NCI-H2227 treated with DMSO at 0.1 percent for 48 hours (cell line): ENCODE data around the gene PREPL.

ENCODE experiments used
- DNase-seq: peaks from one replicate; lab custom pipeline; 2025; lab: John Stamatoyannopoulos, UW

The PREPL gene

GRCh38 chr2:44295633-44296359 lies 65.5 kb downstream of the PREPL start:
- no peak for DNase-seq

- no peak for DNase-seq
These were observed 66.2 kb downstream of the PREPL start for GRCh38 chr2:44295113-44295512.

- DNase-seq, result no peak
These were observed 69.7 kb downstream of the PREPL start for GRCh38 chr2:44291281-44292248.

GRCh38 chr2:44290261-44290660 lies 71.0 kb downstream of the PREPL start:
- DNase-seq, result no peak

GRCh38 chr2:44286884-44287638 lies 74.2 kb downstream of the PREPL start:
- DNase-seq, result no peak

GRCh38 chr2:44286119-44286883 lies 75.0 kb downstream of the PREPL start:
- DNase-seq, result no peak

- no peak for DNase-seq
These were observed 76.1 kb downstream of the PREPL start for GRCh38 chr2:44285174-44285573.

- DNase-seq, result no peak
These were observed 78.1 kb downstream of the PREPL start for GRCh38 chr2:44283116-44283666.

- no peak for DNase-seq
These were observed 80.4 kb downstream of the PREPL start for GRCh38 chr2:44280869-44281268.

GRCh38 chr2:44277541-44277940 lies 83.8 kb downstream of the PREPL start:
- no peak for DNase-seq

GRCh38 chr2:44275927-44276303 lies 85.4 kb downstream of the PREPL start:
- no peak for DNase-seq

- no peak for DNase-seq
These were observed 87.7 kb downstream of the PREPL start for GRCh38 chr2:44273596-44273995.

GRCh38 chr2:44273076-44273475 lies 88.2 kb downstream of the PREPL start:
- no peak for DNase-seq

GRCh38 chr2:44271296-44271695 lies 90.0 kb downstream of the PREPL start:
- no peak for DNase-seq

GRCh38 chr2:44269831-44270230 lies 91.5 kb downstream of the PREPL start:
- no peak for DNase-seq

- no peak for DNase-seq
These were observed 93.3 kb downstream of the PREPL start for GRCh38 chr2:44267796-44268648.
